Skin epidermis (tissue), 12 donors: ENCODE measurements around the gene SSBP3.
"Not testable (repeated sequence)": the region's sequence is repeated elsewhere in the genome, so short reads cannot be mapped to it uniquely, and the experiment has no call there.

Experiments
- H3K27ac ChIP-seq, 21 experiments: fragments of 200-600 bp; sonication (generic) in 11 of 21; one replicate each; pipeline ENCODE4 v1.5.0; 2020; ENCODE audit warnings: mild to moderate bottlenecking in 3 of 21, inconsistent platforms in 2 of 21, moderate library complexity in 2 of 21
- H3K4me3 ChIP-seq, 7 experiments: fragments of 200-600 bp; sonication (generic) in 2 of 7; one replicate each; pipeline ENCODE4 v1.5.0; 2020; ENCODE audit warnings: inconsistent platforms in 2 of 7, mild to moderate bottlenecking in 2 of 7, moderate library complexity in 1 of 7

The SSBP3 gene

DNA sequence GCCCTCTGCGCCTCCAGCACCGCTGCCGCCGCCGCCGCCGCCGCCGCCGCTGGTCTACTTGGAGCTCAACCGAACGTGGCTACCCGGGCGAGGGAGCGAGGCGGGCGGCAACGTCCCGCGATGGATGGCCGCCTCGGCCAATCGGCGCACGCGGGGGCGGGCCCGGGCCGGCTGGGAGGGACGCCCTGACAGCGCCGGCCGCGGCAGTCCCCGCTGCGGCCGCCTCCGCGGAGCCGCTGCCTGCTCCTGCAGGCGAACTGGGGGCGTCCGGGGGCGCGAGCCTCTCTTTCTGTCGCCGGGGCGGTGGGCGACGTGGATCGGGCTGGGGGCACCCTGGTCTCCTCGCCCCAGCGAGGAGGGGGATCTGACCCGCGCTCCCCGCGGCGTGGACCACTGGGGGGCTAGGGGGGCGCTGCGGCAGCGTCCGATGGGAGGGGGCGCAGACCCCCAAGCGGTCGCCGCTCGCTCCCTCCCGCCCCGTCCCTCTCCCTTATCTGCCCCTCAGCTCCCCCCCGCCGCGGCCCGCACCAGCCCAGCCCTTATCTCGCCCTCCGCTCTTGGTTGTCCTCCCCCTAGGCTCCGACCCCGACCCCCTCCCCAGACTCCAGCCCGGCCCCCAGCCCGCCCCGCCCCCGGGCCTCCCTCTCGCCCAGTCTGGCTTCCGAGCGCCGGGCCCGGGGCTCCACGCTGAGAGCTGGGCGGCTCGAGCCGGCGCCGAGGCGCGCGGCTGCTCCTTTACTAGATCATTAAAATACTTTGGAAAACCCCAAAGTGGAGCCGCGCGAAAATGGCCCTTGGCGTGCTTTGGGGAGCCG lies at the start of gene SSBP3:
TSS of gene SSBP3 (minus strand) at position 56 of the 815 bp plus-strand sequence.
- peak within 1 kb of the TSS; percentile 80 to 99 (median 96) for H3K27ac ChIP-seq

DNA sequence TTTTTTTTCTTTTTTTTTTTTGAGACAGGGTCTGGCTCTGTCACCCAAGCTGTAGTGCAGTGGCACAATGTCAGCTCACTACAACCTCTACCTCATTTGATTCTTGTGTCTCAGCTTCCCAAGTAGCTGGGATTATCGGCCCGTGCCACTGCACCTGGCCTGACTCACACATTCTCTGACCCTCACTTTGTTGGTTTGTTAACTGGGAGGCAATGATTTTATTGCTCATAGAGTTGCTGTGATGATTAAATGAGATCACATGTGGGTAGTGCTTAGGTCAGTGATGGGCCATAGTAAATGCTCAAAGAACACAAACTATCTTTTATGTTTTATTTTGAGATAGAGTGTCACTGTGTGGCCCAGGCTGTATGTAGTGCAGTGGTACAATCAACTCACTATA lies 47.3 kb upstream of the SSBP3 start:
- no peak overlapping the region for H3K27ac ChIP-seq
- H3K4me3 ChIP-seq, result no peak overlapping the region

More for the DNA sequence above, at the start of gene SSBP3:
- H3K4me3 ChIP-seq, result peak within 1 kb of the TSS; percentile 85 to 99 (median 93)

DNA sequence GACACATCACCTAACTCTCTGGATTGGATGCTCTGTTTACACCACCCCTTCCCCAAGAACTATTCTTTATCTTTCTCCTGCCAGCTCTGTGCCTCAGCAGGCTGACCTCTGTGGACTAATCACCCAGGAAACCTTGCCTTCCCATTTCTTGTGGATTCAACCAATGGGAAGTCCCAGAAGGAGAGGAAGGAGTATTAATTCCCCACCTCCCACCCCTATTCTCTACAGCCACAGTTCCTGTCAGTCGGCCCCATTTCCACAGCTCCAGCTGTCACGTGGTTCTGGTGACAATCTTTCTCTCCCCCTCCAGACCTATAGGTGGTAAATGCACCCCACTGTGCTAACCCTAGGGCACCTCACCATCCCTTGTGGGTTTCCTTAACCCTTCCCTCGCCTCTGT lies 46.8 kb upstream of the SSBP3 start:
- Histone ChIP-seq H3K27ac (no peak overlapping the region), H3K4me3 (no peak overlapping the region)

DNA sequence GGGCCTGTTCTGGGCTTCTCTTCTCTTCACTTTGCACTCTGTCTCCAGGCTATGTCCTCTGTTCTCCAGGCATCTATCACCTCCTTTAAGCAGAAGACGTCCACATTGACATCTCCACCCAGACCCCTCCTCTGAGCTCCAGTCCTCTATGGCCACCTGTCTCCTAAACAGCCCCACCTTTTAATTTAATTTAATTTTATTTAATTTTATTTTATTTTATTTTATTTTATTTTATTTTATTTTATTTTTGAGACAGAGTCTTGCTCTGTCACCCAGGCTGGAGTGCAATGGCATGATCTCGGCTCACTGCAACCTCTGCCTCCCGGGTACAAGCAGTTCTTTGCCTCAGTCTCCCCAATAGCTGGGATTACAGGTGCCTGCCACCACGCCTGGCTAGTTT lies 43.2 kb upstream of the SSBP3 start:
- H3K4me3 ChIP-seq, H3K27ac ChIP-seq: not testable (repeated sequence)

DNA sequence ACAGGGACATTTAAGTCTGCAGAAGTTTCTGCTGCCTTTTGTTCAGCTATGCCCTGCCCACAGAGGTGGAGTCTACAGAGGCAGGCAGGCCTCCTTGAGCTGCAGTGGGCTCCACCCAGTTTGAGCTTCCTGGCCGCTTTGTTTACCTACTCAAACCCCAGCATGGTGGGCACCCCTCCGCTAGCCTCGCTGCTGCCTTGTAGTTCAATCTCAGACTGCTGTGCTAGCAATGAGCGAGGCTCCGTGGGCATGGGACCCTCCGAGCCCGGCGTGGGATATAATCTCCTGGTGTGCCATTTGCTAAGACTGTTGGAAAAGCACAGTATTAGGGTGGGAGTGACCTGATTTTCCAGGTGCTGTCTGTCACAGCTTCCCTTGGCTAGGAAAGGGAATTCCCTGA lies 42.6 kb upstream of the SSBP3 start:
- not testable (repeated sequence) for H3K27ac ChIP-seq, H3K4me3 ChIP-seq

DNA sequence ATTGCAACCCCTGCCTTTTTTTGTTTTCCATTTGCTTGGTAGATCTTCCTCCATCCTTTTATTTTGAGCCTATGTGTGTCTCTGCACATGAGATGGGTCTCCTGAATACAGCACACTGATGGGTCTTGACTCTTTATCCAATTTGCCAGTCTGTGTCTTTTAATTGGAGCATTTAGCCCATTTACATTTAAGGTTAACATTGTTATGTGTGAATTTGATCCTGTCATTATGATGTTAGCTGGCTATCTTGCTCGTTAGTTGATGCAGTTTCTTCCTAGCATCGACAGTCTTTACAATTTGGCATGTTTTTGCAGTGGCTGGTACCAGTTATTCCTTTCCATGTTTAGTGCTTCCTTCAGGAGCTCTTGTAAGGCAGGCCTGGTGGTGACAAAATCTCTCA lies 40.9 kb upstream of the SSBP3 start:
- H3K27ac ChIP-seq, result not testable (repeated sequence)

DNA sequence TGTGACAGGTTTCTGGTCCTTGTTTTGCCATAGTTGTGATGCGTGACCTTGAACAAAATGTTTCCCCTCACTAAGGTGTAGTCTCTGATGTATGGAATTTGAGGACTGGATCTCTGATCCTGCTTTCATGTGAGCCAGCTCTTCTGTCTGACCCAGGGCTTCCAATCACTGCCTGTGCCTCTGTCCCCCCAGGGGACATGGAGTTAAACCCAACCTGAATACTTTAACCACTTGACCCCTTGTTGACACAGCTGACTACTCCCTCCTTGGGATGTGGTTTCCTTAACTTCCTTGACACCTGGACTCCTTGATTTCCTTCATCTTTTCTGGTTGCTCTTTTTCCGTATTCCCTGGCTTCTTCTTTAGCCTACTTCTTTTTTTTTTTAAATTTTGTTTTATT lies 36.0 kb upstream of the SSBP3 start:
- H3K27ac ChIP-seq, result no peak overlapping the region
- H3K4me3 ChIP-seq, result no peak overlapping the region

More for the DNA sequence above, 40.9 kb upstream of the SSBP3 start:
- H3K4me3 ChIP-seq, result not testable (repeated sequence)

DNA sequence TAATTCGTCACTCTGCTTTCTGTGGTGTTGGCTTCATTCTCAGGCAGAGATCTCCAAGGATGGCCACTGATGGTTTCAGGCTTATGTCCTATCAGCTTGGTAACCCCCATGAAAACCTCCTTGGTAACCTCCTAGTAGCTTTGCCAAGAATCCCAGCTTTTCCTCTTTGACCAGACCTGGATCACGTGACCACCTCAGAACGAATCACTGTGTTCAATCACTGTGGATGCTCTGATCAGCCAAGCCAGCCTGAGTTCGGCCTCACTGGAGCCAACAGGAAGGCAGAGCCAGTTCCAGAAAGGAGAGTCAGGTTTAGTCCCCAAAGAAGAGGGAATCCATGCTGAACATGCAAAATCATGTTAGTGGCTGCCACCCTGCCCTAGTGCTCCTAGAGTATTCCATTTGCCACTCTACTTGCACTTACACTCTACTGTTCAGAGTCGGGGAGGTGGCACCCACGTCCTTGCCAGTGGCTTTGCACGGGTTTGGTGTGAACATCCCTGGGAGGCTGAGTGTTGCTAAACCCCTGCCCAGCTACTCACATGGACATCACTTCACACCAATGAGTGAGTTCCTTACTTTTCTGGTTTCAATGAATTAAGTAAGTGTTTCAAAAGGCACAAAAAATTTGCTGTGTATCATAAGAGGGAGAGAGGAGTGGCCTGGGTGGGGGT lies 33.5 kb upstream of the SSBP3 start:
- Histone ChIP-seq H3K4me3 (no peak overlapping the region), H3K27ac (no peak overlapping the region)

DNA sequence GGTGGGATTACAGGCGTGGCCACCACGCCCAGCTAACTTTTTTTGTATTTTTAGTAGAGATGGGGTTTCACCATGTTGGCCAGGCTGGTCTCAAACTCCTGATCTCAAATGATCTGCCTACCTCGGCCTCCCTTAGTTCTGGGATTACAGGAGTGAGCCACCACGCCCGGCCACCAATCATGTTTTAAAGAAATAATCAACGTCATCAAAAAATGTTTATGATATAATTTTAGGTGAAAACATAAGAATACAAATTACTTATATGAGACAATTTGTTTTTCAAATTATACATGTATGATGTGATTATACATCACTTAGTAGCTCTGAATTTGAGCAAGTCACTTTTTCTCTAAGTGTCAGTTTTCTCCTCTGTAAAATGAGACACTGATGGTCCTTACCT lies 31.6 kb upstream of the SSBP3 start:
- Histone ChIP-seq H3K27ac (no peak overlapping the region), H3K4me3 (no peak overlapping the region)

DNA sequence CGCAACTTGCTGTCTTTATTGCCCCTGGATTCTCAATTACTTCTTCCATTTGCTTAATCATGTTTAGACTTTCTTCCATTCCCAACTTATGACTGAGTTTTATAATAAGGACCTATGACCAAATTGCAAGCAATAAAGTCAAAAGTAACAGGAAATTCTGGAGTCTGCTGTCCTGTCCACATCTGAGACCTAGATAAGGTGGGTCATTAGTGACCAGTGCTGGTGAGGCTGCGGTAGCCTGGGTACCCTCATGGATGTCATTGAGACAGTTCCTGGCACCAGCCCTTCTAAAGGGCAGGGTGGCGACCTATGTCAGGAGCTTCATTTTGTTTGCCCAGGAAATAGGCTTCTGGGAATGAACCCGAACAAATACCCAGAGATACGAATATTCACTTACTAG lies 30.6 kb upstream of the SSBP3 start:
- Histone ChIP-seq H3K27ac (no peak overlapping the region), H3K4me3 (no peak overlapping the region)

DNA sequence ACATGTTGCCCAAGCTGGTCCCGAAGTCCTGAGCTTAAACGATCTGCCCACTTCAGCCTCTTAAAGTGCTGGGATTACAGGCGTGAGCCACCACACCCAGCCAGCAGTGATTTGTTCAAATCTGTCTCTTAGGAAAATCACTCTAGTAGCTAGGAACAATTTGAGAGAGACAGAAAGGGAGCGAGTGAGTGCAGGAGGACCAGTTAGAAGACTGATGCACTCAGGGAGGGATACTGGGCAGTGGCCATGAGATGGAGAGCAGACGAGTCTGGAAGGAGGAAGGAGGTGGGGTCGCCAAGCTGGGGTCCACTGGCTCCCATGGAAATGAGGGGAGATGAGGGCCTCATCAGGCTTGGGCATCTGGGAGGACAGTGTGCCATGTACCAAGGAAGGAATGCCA lies 23.6 kb upstream of the SSBP3 start:
- no peak overlapping the region for H3K27ac ChIP-seq
- no peak overlapping the region for H3K4me3 ChIP-seq

DNA sequence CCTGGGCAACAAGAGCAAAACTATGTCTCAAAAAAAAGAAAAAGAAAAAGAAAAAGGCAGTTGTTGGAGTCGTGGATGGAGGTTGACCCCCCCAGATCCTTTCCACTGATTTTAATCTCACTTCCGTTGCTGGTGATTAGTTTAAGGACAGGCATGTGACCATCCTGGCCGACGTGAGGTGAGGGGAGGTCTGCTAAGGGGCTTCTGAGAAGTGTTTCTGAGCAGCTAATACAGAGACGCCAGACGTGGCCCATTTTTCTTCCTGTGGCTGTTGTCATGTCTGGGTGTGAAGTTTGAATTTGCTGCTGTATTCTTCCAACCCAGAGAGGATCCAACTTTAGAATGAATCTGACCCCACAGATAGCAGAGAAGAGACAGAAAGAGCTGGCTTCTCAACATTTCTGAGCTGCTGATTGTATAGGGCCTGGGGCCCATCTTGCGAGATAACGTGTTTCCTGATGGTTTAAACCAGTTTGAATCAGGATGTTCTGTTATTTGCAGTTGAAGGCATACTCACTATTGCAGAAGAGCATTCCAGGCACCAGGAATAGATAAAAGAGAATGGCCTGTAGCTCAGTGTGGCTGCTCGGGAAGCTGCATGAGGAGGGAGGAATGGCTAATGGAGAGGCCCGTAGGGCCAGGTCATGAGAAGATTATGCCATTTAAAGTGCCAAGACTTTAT lies 22.8 kb upstream of the SSBP3 start:
- Histone ChIP-seq H3K4me3 (no peak overlapping the region), H3K27ac (no peak overlapping the region)

DNA sequence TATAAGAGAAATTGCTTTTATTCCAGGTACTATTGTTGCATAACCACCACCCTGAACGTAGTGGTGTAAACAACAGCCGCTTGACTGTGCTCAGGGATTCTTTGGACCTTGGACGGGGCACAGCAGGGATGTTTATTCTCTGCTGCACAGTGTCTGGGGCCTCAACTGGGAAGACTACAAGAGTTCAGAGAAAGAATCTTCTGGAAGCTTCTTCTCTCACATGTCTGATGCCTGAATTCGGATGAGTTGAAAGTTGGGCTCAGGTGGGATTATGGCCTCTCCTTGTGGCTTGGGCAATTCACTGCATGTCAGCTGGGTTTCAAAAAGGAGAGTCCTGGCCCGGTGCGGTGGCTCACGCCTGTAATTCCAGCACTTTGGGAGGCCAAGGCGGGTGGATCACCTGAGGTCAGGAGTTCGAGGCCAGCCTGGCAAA lies 19.0 kb upstream of the SSBP3 start:
- no peak overlapping the region for H3K4me3 ChIP-seq
- no peak overlapping the region for H3K27ac ChIP-seq

DNA sequence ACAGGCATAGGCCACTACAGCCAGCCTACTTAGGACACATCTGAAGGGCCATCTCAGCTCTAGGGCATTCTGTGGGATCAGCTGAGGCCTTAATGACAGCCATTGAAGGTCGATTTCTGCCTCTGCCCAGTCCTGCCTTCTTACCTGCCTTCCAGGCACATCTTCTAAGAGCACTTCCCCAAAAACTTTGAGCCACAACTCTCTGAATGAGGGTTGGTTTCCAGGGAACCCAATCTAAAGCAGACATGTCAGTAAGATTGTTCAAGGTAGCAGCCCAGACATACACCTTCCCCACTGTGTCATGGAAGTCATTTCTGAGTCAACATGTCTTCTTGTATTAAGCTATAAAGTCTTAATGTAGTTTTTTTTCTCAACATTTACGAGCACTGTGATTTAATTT lies 18.2 kb upstream of the SSBP3 start:
- H3K27ac ChIP-seq, result no peak overlapping the region
- H3K4me3 ChIP-seq, result no peak overlapping the region

DNA sequence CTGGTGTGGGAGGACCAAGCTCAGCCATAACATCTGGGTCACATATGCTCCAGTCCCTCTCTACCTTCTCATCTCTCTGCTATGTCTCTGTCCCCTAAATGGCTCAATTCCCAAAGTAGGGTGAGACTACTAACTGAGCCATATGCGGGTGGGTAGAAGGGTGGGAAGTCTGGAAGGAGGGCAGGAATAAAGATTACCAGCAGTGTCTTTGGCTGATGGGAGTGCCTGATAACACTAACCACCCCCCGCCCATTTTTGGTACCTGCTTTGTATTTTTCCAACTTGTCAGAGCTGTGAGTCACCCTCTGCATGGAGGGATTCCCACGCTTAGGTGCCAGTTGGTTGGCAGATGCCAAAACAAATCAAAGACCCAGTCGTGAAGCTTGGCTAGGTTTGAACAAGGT lies 14.9 kb upstream of the SSBP3 start:
- peak overlapping the region in 1 of 21 experiments; percentile 45 for H3K27ac ChIP-seq
- no peak overlapping the region for H3K4me3 ChIP-seq

DNA sequence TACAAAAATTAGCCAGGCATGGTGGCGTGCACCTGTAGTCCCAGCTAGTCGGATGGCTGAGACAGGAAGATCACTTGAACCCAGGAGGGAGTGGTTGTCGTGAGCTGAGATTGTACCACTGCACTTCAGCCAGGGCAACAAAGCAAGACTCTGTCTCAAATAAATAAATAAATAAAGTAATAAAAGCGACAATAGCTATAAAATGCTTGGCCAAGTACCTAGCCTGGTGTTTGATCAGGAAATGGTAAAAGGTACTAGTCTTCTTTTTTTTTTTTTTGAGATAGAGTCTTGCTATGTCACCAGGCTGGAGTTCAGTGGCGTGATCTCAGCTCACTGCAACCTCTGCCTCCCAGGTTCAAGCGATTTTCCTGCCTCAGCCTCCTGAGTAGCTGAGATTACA lies 12.4 kb upstream of the SSBP3 start:
- H3K27ac ChIP-seq, H3K4me3 ChIP-seq: not testable (repeated sequence)

DNA sequence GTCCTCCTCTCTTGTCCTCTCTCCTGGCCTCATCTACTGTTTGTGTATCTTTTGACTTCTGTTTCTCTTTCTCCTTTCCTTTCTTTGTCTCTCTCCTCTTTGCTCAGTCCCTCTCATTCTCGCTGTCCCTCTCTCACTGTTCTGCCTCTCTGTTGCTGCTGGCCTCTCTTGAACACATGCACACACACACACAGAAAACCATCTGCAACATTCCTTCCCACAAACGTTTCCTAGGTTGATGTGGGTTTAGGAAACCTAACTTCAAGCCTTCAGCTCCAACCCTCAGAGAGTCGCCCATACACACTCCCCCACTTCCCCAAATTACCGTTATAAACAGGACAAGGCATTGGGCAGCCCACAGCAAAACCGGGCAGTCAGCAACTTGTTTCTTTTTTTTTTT lies 10.9 kb upstream of the SSBP3 start:
- no peak overlapping the region for H3K27ac ChIP-seq
- no peak overlapping the region for H3K4me3 ChIP-seq

DNA sequence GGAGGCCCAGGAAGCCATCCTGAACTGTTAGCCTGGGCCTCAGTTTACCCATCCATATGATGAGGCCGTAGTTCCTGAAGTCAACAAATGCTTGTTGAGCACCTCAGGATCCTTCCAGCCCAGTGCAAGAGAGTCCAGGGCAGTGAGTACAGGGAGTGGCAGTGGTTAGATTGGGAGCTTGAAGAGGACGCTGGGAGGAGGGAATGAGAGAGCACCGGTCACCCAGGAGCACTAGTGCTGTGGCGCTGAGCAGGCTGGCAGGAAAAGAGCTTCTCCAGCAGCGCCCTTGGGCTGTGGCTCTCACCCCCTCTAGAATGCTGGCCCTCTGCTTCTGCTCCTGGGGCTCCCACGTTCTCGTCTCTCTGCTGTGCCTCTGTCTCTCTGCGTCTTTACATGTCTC lies 10.2 kb upstream of the SSBP3 start:
- H3K27ac ChIP-seq, result no peak overlapping the region

DNA sequence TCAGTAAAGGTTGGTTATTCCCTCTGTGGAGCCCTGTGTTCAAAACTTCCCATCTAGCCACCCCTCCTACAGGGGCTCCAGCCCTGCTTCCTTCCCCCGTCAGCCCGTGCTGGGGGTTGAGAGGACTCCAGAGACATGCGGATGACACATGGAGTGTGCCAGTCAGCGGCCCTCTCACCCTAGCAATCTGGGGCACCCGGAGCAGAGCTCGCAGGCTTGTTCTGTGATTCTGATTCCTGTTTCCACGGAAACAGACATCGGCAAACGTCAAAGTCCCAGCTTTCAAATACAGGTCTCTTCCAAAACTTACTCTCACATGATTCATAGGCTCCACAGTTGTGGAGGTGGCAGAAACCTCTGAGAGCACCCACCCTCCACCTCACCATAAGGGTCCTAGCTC lies 9.8 kb upstream of the SSBP3 start:
- no peak overlapping the region for H3K27ac ChIP-seq
- no peak overlapping the region for H3K4me3 ChIP-seq

More for the DNA sequence above, 10.2 kb upstream of the SSBP3 start:
- no peak overlapping the region for H3K4me3 ChIP-seq

DNA sequence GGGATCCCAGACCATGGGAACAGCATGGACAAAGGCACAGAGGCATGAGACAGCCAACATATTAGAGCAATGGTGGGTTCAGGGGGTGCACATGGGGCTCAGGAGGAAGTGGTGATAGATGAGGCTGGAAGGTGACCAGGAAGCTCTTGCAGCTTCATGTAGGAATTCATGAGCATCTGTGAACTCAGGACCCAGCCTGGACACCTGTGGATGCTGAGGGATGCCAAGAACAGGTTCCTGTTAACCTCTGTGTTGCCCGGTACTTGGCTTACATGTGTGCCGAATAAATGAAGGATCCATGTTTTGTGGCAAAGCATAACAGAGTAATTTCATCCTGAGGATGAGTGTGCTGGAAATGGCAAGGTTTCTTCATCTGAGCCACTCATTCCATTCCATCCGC lies 9.3 kb upstream of the SSBP3 start:
- no peak overlapping the region for H3K27ac ChIP-seq
- H3K4me3 ChIP-seq, result no peak overlapping the region

DNA sequence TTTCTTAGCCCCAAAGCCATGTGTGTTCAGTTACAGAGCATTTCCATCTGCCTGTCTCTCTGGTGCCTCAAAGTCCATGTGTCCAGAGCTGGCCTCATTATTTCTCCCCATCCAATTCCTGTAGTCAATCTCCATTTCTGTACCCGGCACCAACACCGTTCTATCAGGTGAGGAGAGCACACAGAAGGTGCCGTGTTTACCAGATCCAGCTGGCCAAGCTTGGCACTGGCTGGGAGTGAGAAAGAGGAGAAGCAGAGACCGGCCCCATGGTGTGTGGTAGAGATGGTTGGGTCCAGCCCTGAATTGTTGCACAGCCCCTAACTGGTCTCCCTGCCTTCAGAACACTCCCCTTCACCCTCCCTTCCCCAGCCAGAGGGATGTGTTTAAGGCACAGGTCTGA lies 7.5 kb upstream of the SSBP3 start:
- H3K4me3 ChIP-seq, result no peak overlapping the region
- peak overlapping the region in 7 of 21 experiments; percentile 3 to 74 (median 29) for H3K27ac ChIP-seq
